Type B pancreatic cell (in vitro differentiated cells): Measurements from ENCODE around the gene TMEM127. TPM values are rescaled to one million over a fixed set of nuclear protein-coding genes. Genes with fewer than 3 reads are reported as not detected.

Experiments
- DNase-seq: peaks from one replicate; pipeline ENCODE4 v3.0.0; 2021; ENCODE audit warnings: mixed read lengths; ENCODE audit not compliant: unreplicated experiment; ENCODE audit errors: extremely low spot score
- H3K27ac Mint-ChIP-seq: 2 replicates; pipeline ENCODE4 v1.8.0; 2021; ENCODE audit warnings: mild to moderate bottlenecking, mixed read lengths
- H3K27me3 Mint-ChIP-seq: 2 replicates; pipeline ENCODE4 v1.8.0; 2021; ENCODE audit warnings: mixed read lengths
- H3K36me3 Mint-ChIP-seq: 2 replicates; pipeline ENCODE4 v1.8.0; 2021; ENCODE audit warnings: mixed read lengths
- H3K4me1 Mint-ChIP-seq: one replicate; pipeline ENCODE4 v1.8.0; 2021; ENCODE audit warnings: mixed read lengths; ENCODE audit not compliant: unreplicated experiment
- H3K4me3 Mint-ChIP-seq: 2 replicates; pipeline ENCODE4 v1.8.0; 2021; ENCODE audit warnings: mild to moderate bottlenecking, mixed read lengths
- H3K9me3 Mint-ChIP-seq: 2 replicates; pipeline ENCODE4 v1.8.0; 2021; ENCODE audit warnings: mixed read lengths
- CTCF ChIP-seq: fragments of 200-600 bp; sonication (generic); conservative IDR thresholded peaks from 2 replicates; pipeline ENCODE4 v1.5.0; 2021; ENCODE audit warnings: antibody characterized with exemption, mild to moderate bottlenecking
- total RNA-seq: library from RNA; stranded (reverse); gene quantifications from 2 replicates; pipeline ENCODE4 v1.2.1, GENCODE V29; 2021; ENCODE audit warnings: low replicate concordance

Gene TMEM127
- total RNA-seq, 1 donor from 2014 or later = 40.5 TPM

GRCh38 chr2:96243843-96244242 is 22.0 kb downstream of the TMEM127 start:
- TF ChIP-seq CTCF = no peak
- H3K9me3 Mint-ChIP-seq = no peaks in the 10 kb centered on the region
- no peaks in the 10 kb centered on the region for H3K36me3 Mint-ChIP-seq
- H3K4me1 Mint-ChIP-seq = peaks cover 10% of the 10 kb centered on the region
- no peak overlapping the region for H3K27ac Mint-ChIP-seq
- no peaks in the 10 kb centered on the region for H3K27me3 Mint-ChIP-seq
- no peak for DNase-seq
- no peak overlapping the region for H3K4me3 Mint-ChIP-seq

- no peaks in the 10 kb centered on the region for H3K27me3 Mint-ChIP-seq
- H3K27ac Mint-ChIP-seq = no peak overlapping the region
- TF ChIP-seq CTCF = no peak
Measured at GRCh38 chr2:96241900-96242611, 23.7 kb downstream of the TMEM127 start.

GRCh38 chr2:96241227-96241626 is 24.6 kb downstream of the TMEM127 start:
- no peak for DNase-seq
- no peaks in the 10 kb centered on the region for H3K9me3 Mint-ChIP-seq
- H3K27me3 Mint-ChIP-seq = no peaks in the 10 kb centered on the region

More at GRCh38 chr2:96241900-96242611, 23.7 kb downstream of the TMEM127 start:
- Mint-ChIP-seq H3K9me3 (no peaks in the 10 kb centered on the region), H3K4me3 (no peak overlapping the region), H3K4me1 (peaks cover 3% of the 10 kb centered on the region), H3K36me3 (peaks cover 2% of the 10 kb centered on the region)
- no peak for DNase-seq

GRCh38 chr2:96240341-96241038 is 25.3 kb downstream of the TMEM127 start:
- no peak for DNase-seq
- H3K36me3 Mint-ChIP-seq = peaks cover 4% of the 10 kb centered on the region
- H3K27ac Mint-ChIP-seq = no peak overlapping the region
- no peak for TF ChIP-seq CTCF
- H3K4me1 Mint-ChIP-seq = no peaks in the 10 kb centered on the region
- H3K9me3 Mint-ChIP-seq = no peaks in the 10 kb centered on the region
- H3K4me3 Mint-ChIP-seq = no peak overlapping the region
- H3K27me3 Mint-ChIP-seq = no peaks in the 10 kb centered on the region

More at GRCh38 chr2:96241227-96241626, 24.6 kb downstream of the TMEM127 start:
- Mint-ChIP-seq H3K36me3 (peaks cover 4% of the 10 kb centered on the region), H3K4me1 (no peaks in the 10 kb centered on the region), H3K27ac (no peak overlapping the region), H3K4me3 (no peak overlapping the region)
- no peak for TF ChIP-seq CTCF

GRCh38 chr2:96239745-96240264 is 26.0 kb downstream of the TMEM127 start:
- H3K4me1 Mint-ChIP-seq = no peaks in the 10 kb centered on the region
- no peak overlapping the region for H3K27ac Mint-ChIP-seq
- no peak for TF ChIP-seq CTCF
- DNase-seq = no peak
- no peaks in the 10 kb centered on the region for H3K9me3 Mint-ChIP-seq
- H3K27me3 Mint-ChIP-seq = no peaks in the 10 kb centered on the region
- H3K36me3 Mint-ChIP-seq = peaks cover 4% of the 10 kb centered on the region
- H3K4me3 Mint-ChIP-seq = no peak overlapping the region
